Thyroid gland (tissue), 4 donors: Measurements from ENCODE around the gene BARHL1.

Source experiments
- CTCF ChIP-seq, 6 experiments: fragments of 200-600 bp in 3 of 6; fragments of 450-650 bp in 3 of 6; sonication (generic) in 3 of 6; IDR thresholded peaks; one replicate each; pipeline ENCODE4 v1.5.1; 2016 to 2019; ENCODE audit warnings: antibody characterized with exemption in 6 of 6, mild to moderate bottlenecking in 2 of 6, inconsistent platforms in 1 of 6, moderate library complexity in 1 of 6
- POLR2A ChIP-seq, 2 donors: fragments of 450-650 bp; IDR thresholded peaks; one replicate each; pipeline ENCODE4 v1.6.1; 2017; ENCODE audit warnings: antibody characterized with exemption in 2 of 2, mild to moderate bottlenecking in 2 of 2, moderate library complexity in 1 of 2

DNA sequence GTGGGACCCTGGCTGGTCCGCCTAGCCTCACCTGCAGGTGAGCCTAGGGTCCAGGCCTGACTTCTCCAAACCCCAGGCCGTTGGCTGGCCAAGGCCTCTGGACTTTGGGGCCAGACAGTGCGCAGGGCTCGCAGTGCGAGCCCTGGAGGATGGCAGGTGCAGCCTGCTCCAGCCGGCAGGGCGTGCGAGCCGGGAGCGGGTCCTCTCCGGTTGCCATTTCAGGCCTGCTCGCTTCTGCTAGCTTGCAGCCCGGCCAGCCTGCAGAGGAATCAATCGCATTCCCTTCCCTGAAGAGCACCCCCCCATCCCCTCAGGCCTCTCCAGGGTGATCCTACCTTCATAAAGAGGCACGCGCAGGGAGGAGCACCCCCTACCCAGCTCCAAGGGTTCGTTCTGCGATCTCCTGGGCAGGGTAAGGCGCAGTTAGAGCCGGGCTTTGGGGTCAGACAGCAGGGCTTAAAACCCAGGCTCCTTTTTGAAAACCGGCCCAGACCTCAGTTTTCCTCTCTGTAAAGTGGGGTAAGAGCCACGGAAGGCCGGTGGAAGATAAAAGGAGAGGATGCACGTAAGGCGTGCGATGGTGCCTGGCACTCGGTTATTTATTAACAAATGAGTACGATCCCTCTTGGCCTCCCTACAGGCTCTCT, 6.2 kb downstream of the BARHL1 start:
- TF ChIP-seq CTCF (IDR thresholded peaks at IDR 0.05), result no peak
- TF ChIP-seq POLR2A (IDR thresholded peaks at IDR 0.05), result no peak
